PFSK-1 (cell line): ENCODE data around the gene SLC17A2.

Experiments
- FOXP2 ChIP-seq: optimal IDR thresholded peaks from 2 replicates; pipeline ENCODE3; 2011; ENCODE audit warnings: borderline replicate concordance, control low read depth, inconsistent platforms; ENCODE audit not compliant: insufficient read depth; ENCODE audit errors: extremely low read length, extremely low read depth
- POLR2AphosphoS5 ChIP-seq: IDR thresholded peaks from 2 replicates; pipeline ENCODE4 v1.6.1; 2012; ENCODE audit warnings: low read depth, mild to moderate bottlenecking, control low read depth, low read length, moderate library complexity
- REST ChIP-seq, 2 experiments: IDR thresholded peaks; 2 replicates each; pipeline versions ENCODE4 v1.6.1 to v1.8.0; 2011 to 2012; ENCODE audit warnings: low read depth in 2 of 2, low read length in 2 of 2, control low read depth in 1 of 2, inconsistent platforms in 1 of 2, mild to moderate bottlenecking in 1 of 2, moderate library complexity in 1 of 2; ENCODE audit not compliant: insufficient read depth in 1 of 2
- SIN3A ChIP-seq: IDR thresholded peaks from 2 replicates; pipeline ENCODE4 v1.6.1; 2012; ENCODE audit warnings: mild to moderate bottlenecking, low read length, moderate library complexity, borderline replicate concordance; ENCODE audit not compliant: insufficient read depth
- TAF1 ChIP-seq: IDR thresholded peaks from 2 replicates; pipeline ENCODE4 v1.6.1; 2012; ENCODE audit warnings: low read length, control low read depth, borderline replicate concordance; ENCODE audit not compliant: insufficient read depth

The SLC17A2 gene

DNA sequence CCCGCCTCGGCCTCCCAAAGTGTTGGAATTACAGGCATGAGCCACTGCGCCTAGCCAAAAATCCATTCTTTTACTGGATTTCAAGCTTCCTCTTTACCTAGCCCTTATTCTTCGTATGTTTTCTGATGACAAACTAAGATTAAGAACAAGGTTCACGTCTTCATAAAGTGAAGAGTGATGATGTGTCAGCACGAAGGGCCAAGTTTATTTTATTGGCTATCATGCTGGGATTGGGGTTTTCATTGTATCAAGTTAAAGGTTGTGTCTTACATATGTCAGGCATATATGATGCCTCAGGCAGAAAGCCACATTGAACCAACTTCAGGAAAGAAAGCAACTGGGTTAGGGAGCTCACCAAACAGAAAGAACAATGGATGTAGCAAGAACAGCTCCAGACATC, 36.7 kb downstream of the SLC17A2 start:
- TF ChIP-seq TAF1, result no peak
- no peak for TF ChIP-seq REST (IDR thresholded peaks at IDR 0.05; ENCODE audit: insufficient read depth in 1 of 2, low read depth in 2 of 2, low read length in 2 of 2)
- no peak for TF ChIP-seq FOXP2

DNA sequence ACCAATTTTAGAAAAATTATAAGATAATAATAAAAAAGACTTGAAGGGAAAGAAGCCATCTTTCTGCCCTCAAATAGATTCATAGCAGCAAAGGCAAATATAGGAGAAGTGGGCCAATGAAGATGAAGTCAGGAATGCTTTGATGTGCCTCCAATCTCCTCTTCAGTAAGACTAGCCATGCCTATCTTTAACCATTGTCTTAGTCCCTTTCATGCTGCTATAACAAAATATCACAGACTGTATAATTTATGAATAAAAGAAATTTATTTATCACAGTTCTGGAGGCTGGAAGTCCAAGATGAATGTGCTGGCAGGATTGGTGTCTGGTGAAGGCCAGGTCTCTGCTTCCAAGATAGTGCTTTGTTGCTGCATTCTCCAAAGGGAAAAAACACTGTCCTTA, 37.6 kb downstream of the SLC17A2 start:
- TF ChIP-seq REST (IDR thresholded peaks at IDR 0.05; ENCODE audit: insufficient read depth in 1 of 2, low read depth in 2 of 2, low read length in 2 of 2) (no peak), TAF1 (no peak), SIN3A (no peak), FOXP2 (no peak), POLR2AphosphoS5 (no peak)

- TF ChIP-seq POLR2AphosphoS5, result no peak
- no peak for TF ChIP-seq TAF1
- TF ChIP-seq SIN3A, result no peak
- TF ChIP-seq REST (IDR thresholded peaks at IDR 0.05; ENCODE audit: insufficient read depth in 1 of 2, low read depth in 2 of 2, low read length in 2 of 2), result no peak
- no peak for TF ChIP-seq FOXP2
These were observed 40.3 kb downstream of the SLC17A2 start for GRCh38 chr6:25889877-25890853.

GRCh38 chr6:25888626-25889025, 41.9 kb downstream of the SLC17A2 start:
- TF ChIP-seq POLR2AphosphoS5 (no peak), REST (IDR thresholded peaks at IDR 0.05; ENCODE audit: insufficient read depth in 1 of 2, low read depth in 2 of 2, low read length in 2 of 2) (no peak), SIN3A (no peak), TAF1 (no peak), FOXP2 (no peak)

DNA sequence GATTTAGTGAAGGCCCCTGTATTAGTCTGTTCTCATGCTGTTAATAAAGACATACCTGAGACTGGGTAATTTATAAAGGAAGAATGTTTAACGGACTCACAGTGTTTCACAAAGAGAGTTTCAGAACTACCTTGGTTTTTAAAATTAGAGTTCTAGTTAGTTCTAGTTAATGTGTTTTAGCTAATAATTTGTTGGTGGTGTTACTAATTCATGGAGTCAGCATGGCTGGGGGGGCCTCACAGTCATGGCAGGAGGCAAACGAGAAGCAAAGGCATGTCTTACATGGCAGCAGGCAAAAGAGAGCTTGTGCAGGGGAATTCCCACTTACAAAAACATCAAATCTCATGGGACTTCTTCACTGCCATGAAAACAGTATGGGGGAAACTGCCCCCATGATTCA, 44.4 kb downstream of the SLC17A2 start:
- TF ChIP-seq TAF1 (no peak), POLR2AphosphoS5 (no peak), FOXP2 (no peak), SIN3A (no peak), REST (IDR thresholded peaks at IDR 0.05; ENCODE audit: insufficient read depth in 1 of 2, low read depth in 2 of 2, low read length in 2 of 2) (no peak)
